A204.1 (cell line): ENCODE data around the gene SLC25A27.
"Not testable (repeated sequence)": the region's sequence is repeated elsewhere in the genome, so short reads cannot be mapped to it uniquely, and the experiment has no call there.

Experiments
- FAIRE-seq: peaks from 2 replicates; lab custom pipeline; 2012; peaks lifted over from hg19 to GRCh38; lab: Jason Lieb, UNC

The SLC25A27 gene, protein sequence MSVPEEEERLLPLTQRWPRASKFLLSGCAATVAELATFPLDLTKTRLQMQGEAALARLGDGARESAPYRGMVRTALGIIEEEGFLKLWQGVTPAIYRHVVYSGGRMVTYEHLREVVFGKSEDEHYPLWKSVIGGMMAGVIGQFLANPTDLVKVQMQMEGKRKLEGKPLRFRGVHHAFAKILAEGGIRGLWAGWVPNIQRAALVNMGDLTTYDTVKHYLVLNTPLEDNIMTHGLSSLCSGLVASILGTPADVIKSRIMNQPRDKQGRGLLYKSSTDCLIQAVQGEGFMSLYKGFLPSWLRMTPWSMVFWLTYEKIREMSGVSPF

DNA sequence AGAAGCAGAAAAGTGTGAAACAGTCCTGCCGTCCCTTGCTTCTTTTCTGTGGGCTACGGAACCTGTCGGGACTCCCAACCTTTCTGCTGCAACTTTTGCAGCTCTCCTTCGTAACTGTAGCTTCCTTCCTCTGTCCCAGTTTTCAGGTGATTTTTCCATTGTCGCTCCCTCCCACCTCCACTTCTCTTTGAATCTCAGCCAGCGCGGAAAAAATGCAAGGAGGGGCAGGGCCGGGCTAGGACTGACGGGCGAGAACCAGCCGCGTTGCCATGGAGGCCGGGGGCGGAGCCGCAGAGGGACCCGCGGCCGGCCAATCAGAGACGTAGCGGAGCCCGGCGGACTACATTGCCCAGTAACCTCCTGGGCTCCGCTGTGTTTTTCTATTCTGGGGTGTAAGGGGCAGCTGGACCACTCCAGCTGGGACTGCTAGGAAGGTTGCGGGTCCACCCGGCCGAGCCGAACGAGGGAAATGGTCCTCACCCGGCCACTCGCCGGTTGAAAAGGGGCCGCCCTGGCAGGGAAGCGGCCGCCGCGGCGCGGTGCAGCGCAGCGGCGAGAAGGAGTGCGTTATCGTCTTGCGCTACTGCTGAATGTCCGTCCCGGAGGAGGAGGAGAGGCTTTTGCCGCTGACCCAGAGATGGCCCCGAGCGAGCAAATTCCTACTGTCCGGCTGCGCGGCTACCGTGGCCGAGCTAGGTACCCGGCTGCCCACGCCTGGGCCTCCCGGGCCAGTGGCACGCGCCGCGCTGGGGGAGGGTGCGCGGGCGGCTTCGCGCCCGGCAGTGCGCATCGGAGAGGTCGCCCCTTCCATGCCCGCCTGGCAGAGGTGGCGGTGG lies at the start of gene SLC25A27, which contains the start of gene CYP39A1:
Gene SLC25A27, plus strand, starts transcription at position 373 of the 836 bp plus-strand sequence. Its CDS starts 218 bp downstream, at position 591.
Gene CYP39A1, minus strand, starts transcription at position 216 of the 836 bp plus-strand sequence. CDS start 236 bp downstream, outside the sequence.
- FAIRE-seq = no peak

DNA sequence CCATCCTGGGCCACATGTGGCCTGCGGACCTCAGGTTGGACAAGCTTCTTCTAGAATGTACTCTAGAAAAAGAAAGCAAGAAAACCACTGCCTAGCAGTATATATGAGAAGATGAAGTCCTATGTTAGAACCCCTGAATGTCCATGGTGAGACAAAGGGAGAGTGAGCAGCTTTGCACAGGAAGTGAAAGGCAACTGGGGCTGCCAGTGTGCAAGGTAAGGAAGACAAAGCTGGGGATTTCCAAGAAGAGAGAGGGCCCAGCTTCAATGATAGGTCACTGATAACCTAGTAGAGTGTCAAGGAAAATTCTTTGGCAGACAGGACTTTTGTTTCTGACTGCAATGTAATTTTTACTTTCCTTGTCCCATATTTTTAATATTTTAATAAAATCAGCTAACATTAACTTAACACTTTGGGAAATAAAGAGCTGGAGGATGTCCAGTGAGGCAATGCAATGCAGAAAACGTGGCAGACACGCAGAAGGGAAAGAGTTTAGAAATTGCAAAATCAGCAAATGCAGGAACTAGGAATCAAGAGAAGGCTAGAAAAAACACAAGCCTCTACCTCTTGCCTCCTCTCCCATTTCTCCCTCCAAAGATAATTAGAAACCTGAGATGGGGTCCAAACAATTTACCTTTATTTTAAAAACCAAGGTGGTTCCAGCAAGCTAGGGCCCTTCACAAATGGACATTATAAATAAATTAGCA lies 47.5 kb upstream of the SLC25A27 start:
- FAIRE-seq = no peak

DNA sequence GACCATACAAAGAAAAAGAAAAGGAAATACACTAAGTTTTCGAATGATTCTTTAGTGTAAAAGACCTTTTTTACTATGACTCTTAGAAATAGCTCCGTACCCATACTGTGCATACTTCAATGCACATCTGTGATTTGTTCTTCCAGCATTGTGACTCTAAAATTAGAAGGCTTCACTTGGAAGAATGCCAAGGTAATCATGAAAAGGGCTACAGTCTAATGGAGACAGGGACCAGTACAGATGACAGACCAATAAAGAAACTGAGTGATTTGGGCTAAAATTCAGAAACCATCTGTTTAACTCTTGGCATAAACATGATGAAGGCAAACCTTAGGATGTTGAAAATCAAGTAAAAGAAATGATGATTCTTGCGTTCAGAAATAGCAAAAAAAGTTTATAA lies 46.4 kb upstream of the SLC25A27 start:
- FAIRE-seq = no peak

DNA sequence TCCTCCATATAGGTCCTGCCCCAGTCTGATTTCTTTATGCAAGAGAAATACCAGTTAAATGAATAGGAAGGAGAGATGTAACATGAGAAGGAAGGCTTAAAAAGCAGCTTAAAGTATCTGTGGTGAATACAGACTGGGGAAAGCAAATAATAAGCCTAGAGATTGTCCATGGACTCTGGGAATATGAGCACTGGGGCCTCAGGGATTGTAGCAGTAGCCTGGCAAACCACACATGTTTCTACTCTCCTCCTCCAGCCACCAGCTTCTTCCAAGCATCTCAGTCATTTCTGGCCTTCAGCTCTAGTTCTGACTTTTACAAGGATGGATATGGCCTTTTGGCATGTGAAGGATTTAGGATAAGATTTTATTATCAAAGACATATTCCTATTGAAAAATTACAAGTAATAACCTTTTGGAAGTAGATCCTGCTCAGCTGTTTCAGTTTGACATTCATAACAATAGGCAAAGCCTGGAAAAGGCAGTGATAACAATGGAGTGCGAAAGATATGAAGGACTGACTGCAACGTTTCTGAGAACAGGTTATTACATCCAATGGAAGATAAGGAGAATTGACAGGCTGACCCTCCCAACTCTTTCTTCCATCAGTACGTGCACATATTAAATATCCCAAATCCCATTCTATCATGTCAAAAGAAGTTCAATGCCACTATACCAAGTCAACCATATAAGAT lies 41.8 kb upstream of the SLC25A27 start:
- FAIRE-seq = no peak

DNA sequence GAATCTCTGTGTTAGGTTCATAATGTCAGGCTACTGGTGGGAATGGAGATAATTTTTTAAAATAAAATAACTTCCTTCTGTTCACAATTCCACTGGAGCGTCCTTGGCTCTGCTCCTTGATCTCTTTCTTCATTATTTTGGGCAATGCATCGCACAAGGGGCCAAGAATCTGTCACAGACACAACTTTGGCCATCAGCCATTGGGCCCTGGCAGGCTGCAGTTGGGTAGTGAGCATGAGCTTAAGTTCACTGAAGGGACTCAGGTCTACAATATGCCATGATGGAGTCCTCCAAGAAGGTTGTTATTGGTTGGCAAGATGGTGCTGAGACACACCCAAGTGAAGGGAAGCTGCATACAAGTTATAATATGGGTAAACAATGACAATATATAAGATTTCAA lies 40.1 kb upstream of the SLC25A27 start:
- FAIRE-seq = no peak

DNA sequence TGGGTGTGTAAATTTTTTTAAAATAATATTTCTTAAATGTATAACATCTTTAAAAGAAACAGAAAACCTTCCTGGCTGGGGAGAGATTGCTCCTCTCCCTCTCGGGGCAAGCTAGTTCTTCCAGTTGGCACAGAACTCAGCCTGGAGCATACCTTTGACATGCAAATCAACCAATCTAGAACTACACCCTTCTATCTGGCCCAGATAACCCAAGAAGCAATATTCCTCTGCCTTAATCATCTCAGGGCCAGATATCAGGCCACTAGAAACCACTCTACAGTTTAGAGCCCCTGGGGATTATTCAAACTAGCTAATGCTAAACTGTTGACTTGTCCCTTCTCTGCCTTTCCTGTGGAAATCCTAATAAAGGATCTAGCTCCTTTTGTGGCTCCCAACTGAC lies 34.0 kb upstream of the SLC25A27 start:
- FAIRE-seq = no peak

DNA sequence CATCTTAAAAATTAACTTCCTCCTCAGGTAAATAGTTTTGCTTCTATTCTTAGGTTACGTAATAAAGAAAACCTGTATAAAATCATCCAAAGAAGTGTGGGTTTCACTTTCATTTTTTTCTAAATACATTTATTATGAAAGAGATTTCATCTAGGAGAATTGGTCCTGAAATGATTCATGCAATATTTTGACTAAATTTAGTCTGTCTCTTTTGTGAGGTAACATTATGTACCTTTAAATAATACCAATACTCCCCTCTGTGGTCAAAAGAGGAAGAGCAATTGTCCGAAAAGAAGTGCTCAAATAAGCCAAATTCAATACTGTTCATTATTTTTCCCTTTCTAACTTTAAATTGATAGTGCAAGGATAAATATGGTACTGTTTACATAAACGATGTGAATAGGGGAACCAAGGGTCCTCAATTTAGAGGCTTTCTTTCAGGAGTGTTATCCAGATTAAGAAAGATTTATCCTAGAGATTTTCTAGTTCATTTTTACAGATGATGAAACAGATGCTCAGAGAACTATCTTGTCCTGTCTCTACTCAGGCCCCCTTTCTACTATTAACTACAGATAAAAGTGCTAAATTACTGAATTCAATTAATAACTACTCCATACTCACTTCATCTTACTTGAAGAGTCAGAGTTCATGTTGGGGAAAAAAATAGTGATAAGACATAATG lies 26.4 kb upstream of the SLC25A27 start:
- peak; percentile 90 for FAIRE-seq

DNA sequence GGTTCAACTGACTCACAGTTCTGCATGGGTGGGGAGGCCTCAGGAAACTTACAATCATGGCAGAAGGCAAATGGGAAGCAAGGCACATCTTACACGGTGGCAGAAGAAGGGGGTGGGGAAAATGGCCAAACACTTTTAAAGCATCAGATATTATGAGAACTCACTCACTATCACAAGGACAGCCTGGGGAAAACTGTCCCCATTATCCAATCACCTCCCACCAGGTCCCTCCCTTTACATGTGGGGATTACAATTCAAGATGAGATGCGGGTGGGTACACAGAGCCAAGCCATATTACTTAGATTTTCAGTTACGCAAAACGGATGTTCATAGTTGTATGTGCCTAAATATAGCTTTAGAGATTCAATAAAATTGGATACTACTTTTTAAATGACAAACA lies 25.8 kb upstream of the SLC25A27 start:
- FAIRE-seq = no peak

DNA sequence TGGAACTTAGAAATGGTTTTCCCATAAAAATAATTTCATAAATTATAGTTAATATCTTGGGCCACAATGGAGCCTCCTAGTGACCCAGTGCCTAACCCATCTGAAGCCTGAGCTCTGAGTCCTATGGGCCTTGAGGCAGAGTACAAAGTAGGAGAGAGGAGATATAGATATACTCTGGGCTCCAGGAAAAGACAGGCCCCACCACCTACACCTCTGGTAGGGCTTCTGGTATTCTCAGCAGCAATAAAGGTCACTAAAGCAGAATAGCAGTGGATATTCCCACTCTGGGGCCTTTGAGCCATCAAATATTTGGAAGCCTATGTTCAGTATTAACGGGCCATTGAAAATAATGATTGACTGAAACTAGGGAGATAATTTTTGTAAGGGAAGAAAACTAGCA lies 24.3 kb upstream of the SLC25A27 start:
- FAIRE-seq = no peak

DNA sequence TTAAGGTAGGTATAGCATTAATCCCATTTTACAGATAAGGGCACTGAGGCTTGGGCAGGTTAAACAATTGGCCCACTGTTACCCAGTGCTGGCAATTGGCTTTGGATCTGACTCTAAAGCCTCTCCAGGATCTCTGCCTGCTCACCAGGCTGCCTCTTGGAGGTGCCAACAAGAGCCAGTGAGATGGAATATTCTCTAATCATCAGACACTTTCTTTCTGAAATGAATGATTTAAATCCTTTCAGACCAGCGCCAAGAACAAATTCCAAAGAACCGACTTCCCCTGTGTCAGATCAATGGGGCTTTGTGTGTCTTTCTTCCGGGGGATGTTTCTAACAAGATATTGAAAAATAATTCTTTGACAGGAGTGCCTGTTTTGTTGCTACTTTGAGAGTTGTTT lies 23.8 kb upstream of the SLC25A27 start:
- no peak for FAIRE-seq

DNA sequence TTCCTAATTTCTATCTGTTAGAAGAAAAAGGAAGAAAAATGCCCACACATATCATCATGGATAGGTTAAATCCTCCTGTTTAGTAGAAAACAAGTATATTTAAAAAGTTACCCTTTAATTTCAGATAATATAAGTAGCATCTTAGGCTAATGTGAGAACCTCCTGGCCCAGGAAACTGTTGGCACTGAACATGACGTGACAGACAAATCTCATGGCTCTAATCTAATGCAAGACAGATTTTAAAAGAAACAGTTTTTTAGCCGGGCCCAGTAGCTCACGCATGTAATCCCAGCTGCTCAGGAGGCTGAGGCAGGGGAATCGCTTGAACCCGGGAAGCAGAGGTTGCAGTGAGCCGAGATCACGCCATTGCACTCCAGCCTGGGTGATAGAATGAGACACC lies 23.1 kb upstream of the SLC25A27 start:
- FAIRE-seq = no peak

DNA sequence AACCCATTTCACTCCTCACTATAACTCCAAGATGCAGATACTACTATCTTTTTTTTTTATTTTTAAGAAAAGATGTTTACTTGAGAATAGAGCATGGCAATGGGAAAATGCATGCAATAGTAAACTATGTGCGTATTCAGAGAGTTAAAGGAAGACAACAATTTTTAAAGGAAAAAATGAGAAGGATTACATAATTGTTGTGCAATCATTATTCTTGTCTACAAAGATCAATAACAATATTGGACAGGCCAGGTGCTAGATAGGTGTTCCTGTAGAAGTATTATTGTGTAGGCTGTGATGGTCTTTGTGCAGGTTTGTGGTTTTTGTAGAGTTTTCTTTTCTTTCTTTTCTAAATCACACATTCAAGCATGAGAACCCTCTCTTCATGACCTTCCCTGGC lies 20.7 kb upstream of the SLC25A27 start:
- no peak for FAIRE-seq

DNA sequence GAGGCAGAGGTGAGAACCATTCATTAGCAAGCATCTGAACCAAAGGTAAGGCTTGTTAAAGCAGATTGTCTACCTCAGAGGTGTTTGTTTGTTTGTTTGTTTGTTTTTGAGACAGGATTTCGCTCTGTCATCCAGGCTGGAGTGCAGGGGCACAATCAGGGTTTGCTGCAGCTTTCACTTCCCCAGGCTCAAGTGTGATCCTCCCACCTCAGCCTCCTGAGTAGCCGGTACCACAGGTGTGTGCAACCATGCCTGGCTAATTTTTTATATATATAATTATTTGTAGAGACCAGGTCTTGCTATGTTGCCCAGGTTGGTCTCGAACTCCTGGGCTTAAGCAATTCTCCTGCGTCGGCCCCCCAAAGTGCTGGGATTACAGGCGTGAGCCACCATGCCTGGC lies 17.3 kb upstream of the SLC25A27 start:
- FAIRE-seq = no peak

DNA sequence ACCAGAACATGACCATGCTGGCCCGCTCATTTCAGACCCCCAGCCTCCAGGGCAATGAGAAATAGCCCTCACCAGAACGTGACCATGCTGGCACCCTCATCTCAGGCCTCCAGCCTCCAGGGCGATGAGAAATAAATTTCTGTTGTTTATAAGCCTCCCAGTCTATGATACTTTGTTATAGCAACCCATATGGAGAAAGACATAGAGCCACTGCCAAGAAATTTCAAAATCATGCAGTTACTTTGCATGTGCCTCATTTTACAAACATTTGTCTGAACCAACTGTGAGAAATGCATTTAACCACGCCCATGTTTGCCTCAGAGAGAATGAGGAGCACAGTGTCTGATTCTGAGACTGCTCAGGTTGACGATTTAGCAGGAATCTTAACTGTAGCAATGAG lies 15.6 kb upstream of the SLC25A27 start:
- no peak for FAIRE-seq

DNA sequence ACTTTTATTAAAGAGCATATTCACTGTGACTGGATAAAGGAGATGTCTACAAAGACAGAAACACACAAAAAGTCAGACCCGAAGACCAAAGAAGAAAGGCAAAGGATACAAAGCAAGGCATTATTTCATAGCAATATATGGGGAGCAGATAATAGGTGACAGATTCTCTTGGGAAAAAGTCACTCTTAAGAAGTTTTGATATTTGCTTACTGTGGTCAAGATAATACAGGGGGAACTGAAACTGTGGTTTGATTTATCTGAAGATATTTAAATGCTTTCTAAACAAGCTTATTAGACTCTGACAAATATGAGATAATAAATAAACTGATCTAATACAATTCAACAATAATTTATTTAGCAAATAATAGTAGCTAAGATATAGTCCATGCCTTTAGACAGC lies 14.8 kb upstream of the SLC25A27 start:
- FAIRE-seq = no peak

DNA sequence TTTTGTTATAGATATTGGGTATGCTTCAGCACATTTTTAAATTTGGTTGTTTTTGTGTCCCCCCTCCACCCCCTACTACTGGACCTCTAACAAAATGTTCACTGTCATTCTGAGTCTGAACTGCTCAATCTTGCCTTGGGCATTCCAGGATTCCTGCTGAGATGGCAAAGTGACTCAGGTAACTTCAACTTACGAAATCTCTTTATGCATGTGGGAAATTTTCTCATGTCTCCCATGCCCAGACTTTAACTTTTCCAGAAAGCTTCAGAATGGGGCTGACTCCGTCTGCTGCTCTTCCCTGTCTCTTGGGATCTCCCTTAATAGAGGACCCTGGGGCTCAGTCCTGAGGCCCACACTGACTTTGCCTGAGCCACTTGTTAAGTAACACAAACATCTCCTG lies 14.1 kb upstream of the SLC25A27 start:
- FAIRE-seq = no peak

DNA sequence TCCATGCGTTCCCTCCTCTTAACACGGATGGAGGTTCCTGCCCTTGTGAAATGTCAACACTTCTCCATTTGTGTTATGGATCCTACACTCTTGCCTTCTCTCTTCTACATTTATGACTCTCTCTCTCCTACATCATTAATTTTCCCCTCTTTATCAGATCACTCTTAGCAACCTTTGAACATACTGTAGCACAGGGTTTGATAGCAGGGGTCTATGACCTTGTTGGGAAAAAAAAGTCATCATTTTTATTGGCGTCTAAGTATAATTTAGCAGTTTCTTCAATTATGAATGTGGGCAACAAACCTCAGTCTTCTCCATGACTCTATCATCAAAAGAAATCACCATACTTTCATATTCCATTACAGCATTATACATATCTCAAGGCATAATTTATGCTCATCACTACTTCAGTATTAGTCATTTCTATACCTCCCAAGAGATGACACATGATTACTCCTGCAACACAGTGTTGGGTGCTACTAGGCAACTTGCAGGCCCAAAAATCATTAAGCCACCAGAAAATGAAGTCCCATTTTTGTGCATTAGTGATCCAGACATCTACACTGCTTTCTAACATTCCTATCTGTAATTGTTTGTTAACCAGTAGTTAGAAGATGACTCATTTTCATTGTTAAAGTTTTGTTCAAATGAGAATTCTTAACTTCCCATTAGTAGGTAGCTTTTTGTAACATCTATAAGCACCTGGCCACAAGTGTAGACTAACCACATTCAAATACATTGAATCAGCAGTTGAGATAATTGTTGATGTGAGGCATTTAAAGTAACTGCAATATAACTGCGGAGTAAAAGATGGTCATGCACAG lies 9.6 kb upstream of the SLC25A27 start:
- no peak for FAIRE-seq

DNA sequence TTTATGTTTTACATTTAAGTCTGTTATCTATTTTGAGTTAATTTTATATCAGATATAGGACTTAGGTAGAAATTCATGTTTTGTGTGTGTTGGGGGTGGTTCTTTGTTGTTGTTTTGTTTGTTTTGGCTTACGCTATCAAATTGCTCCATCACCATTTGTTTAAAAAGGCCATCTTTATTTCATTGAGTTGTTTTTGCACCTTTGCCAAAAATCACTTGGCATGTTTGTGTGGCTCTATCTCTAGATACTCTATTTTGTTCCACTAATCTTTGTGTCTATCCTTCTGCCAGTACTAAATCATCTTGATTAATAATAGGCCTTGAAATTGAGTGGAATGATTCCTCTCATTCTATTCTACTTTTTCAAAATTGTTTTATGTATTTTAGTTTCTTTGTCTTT lies 7.5 kb upstream of the SLC25A27 start:
- FAIRE-seq = no peak

DNA sequence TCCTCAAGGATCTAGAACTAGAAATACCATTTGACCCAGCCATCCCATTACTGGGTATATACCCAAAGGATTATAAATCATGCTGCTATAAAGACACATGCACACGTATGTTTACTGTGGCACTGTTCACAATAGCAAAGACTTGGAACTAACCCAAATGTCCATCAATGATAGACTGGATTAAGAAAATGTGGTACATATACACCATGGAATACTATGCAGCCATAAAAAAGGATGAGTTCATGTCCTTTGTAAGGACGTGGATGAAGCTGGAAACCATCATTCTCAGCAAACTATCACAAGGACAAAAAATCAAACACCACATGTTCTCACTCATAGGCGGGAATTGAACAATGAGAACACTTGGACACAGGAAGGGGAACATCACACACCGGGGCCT lies 4.7 kb upstream of the SLC25A27 start:
- not testable (repeated sequence) for FAIRE-seq

DNA sequence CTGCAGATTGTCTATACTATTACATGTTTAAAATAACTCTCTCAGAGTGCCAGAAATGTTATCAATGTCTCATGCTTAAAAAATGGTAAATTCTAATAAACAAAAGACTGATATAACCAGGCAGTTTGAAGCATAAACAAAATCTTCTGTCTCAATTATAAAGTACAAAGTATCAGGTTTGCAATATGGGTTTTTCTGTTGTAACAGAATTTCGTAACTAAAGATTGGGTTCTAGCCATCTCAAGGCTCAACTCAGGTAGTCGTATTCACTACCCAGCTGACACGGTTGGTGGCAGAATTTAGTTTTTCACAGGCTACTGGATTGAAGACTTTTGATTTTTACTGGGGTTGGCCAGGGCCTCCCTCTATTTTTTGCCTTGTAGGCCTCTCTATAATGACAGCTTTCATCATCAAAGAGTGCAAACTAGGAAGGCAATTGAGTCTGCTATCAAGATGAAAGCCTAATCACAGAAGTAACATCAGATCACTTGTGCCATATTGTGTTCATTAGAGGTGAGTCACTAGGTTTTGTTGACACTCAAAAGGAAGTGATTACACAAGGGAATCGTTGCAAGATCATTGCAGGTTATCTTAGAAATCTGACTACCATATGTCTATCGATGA lies 3.8 kb upstream of the SLC25A27 start:
- no peak for FAIRE-seq
